Activated CD4-positive, alpha-beta T cell treated with anti-CD3 and anti-CD28 coated beads for 48 hours (primary cell): Measurements from ENCODE around the gene CNTN5.
"Not testable (repeated sequence)": the region's sequence is repeated elsewhere in the genome, so short reads cannot be mapped to it uniquely, and the experiment has no call there.

Experiments used
- DNase-seq: peaks from one replicate; pipeline ENCODE4 v3.0.0-alpha.2; 2020

CNTN5 gene

DNA sequence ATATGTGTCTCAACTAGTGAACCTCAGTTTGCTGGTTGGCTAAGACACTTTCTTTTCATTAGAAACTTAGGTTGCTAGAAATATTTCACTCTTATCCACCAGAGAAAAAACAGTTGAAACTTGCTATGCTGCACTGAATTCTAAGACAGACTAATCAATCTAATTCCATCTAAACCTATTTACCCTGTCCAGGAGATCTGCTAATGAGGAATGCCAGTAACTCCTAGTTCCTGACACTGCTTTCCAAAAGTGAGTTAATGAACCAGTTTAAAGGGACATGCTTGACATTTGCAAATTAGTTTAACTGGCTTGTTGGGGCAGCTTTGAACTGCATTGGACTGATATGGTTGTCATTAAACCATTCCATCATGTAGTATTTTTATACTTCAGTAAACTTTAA is 258.5 kb downstream of the CNTN5 start:
- DNase-seq = no peak

DNA sequence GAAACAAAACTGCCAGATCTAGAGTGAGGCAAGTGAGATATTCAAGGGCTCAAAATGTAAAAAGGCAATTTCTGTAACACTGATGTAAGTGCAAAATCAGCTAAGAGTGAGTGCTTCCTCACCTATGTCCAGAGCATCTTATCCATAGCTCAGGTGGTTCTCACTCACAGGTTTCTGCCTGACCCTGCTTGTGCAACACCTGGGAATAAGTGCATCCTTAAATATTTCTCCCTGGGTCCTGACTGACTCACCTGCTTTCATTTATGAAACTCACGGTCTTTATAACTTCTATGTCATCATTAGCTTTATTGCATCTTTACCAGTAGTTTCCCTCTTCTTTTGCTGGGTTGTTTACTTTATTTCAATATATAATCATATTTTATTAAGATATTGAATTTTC is 260.6 kb downstream of the CNTN5 start:
- DNase-seq = no peak

DNA sequence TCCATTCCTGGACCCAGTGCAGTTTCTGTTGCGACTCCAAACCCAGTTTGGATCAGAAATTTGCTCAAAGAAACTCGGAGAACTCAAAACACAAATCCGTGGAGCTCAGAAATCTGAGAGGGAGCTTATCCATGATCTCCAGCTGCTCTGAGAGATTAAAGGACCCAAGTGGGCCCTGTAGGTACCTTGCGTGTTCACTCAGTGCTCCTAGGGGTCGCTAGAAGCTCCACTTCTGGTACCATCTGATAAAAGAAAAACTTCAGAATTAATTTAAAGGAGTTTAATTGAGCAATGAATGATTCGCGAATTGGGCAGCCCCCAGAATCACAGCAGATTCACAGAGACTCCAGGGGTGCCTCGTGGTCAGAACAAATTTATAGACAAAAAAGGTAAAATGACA is 277.2 kb downstream of the CNTN5 start:
- not testable (repeated sequence) for DNase-seq

DNA sequence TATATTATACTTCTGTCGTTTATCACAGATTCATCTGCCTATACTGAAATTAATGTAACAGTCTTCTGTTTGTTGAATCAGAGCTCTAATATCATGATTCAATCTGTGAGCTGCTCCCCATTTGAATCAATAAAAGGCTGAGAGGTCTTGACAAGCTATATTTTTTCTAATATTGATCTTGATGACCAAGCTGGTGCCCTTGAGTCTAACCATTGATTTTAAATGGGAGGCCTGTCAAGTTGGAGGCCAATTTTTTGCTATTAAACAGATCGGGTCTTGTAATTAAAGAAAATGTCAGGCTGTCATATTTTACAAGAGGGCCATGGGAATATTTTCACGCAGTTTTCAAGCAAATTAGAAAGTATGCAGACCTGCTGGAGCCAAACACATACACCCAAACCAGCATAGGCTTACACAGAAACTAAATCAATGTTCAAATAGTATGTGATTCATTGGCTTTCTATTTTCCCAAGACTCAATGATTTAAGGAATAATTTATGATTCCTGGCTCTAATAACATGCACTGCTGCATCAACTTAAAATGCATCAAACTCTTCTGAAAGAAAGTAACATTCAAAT is 286.9 kb downstream of the CNTN5 start:
- DNase-seq = no peak

DNA sequence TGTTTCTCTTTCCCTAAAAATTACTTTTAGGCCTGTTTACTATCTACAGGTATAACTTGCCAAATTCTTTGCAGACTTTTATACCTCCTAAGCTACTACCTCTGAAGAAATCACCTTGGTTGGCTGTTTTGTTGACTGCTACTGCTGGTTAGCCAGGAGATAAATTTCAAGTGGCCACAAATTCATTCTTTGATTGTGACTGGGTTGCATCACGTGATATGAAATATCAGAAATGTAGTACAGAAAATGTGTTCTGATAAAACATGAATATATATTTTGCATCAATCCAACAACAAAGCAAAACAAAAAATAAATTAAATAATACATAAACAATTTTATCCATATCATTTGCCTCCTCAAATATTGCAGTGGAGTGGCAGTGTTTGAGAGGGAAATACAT is 291.1 kb downstream of the CNTN5 start:
- no peak for DNase-seq

DNA sequence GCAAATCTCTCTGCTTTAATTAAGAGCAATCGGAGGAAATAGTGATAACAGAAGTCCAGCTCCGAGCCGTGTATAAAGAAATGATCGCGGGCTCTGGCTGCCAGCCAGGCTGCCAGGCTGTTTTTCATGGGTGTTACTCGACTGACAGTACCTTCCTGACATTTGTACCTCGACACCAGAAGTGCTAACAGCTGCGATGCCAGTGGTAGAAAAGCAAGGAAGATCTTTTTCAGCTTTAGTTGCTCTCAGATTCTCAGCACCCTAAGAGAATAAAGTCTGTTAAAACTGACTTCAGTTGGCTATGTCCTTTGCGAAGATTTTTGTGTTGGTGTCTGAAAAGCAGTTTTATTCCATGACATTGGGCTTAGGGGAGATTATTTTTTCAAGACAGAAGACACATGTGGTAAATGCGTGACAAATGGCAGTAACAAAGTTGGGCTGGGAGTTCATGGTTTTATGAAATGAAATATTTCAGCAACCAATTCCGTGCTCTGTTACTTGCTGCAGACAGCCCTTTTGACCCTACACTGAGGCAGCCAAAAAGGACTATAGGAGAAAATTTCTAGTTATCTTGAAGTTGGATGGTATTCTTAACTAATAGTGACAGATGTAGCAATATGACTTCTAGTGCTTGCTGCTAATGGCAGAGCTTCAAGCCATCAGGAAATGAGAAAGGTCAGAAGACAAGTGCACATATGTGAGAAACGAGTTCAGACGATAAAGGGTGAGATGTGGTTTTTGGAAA is 296.2 kb downstream of the CNTN5 start:
- no peak for DNase-seq

DNA sequence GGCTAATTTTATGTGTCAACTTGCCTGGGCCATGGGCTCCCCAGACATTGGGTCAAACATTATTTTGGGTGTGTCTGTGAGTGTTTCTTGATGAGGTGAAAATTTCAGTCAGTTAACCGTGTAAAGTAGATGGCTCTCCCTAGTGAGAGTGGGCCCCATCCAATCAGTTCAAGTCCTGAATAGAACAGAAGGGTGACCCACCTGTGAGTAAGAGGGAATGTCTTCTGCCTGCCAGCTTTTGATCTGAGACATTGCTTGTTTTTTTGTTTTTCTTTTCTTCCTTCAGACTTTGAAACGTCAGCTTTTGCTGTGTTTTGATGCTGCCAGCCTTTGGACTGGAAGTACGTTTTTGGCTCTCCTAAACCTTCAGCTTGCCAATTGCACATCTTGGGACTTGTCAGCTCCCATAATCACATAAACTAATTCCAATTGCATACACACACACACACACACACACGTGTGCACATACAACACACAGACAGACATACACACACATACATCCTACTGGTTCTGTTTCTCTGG is 300.1 kb downstream of the CNTN5 start:
- DNase-seq = no peak

DNA sequence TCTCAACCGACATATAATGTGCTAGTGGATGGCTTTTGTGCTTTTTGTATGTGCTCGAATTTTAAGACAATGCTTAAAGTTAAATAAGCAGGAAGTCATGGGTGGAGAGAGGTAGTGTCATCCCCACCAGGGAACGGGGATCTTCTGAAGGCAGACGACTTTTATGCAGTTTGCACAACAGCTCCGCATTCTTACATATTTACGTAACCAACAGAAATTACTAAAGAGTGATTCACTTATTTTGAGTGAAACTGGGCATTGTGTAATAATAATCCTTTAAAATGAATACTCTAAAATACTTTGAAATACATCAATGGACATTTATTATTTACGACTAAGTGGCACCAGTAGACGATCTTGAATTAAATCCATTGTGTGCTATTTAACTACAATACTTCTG is 305.1 kb downstream of the CNTN5 start:
- no peak for DNase-seq

DNA sequence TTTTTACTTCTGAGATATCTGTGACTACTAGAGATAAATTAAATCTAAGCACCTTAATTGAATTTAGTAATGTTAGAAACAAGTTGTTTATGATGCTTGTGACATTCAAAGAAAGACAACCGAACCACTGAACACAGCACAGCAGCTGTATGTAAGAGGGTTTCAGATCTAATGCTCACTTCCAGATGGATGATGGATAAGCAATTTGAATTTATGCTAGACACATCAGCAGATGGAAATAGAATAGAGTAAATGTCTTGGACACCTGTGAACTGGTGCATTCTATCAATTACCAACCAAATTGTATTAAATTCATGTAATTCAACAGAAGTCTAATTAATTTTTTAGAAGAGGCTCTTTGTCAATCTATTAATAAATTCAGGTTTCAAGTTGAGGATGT is 306.3 kb downstream of the CNTN5 start:
- no peak for DNase-seq

DNA sequence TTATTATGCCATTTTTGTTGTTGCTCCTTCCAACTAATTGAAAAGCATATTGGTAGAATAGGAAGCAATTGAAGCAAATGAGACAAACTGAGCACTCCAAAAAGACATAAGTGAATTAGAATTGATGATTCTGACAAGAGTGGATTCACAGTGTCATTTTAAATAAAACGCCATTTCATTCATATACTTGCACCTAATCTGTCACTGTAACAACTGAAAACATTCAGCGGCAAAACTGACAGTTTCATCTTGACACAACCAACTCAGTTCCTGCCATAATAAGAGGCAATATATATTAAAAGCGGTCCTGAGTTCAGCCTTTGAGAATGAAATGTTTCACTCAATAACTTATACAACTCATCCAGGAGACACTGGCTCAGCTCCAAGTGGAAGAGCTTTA is 306.8 kb downstream of the CNTN5 start:
- no peak for DNase-seq

DNA sequence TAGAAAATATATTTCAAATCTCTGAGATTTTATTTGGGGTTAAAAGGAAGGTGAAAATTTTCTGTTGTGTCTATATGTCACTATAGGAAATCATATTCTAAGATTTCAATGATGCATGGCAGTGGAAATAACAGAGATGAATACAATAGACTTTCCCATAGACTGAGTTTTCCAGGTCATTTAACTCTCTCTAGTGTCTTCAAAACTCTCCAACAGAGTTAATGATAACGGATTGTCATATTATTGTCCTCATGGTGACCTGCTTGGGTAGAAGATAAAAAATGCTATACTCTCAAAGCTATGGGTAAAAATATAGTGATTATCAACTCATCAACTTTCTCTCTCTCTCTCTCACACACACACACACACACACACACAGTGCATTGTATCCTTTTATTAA is 312.9 kb downstream of the CNTN5 start:
- DNase-seq = no peak

DNA sequence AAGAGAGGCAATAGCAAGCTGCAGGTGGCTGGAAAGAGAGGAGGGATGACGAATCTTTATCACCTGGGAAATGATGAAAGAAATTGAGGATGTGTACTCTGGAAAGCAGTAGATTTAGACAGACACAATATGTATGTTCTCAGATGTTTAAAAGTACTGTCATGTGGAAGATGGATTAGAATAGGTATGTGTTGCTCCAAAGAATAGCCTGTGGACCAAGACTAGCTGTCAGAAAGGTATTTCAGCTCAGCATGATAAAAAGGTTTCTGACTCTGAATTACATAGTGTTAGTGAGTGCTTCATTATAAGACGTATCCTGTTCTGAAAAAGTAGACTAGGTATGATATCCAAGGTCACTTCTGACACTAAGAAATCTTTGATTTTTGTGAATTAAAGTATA is 322.4 kb downstream of the CNTN5 start:
- no peak for DNase-seq

DNA sequence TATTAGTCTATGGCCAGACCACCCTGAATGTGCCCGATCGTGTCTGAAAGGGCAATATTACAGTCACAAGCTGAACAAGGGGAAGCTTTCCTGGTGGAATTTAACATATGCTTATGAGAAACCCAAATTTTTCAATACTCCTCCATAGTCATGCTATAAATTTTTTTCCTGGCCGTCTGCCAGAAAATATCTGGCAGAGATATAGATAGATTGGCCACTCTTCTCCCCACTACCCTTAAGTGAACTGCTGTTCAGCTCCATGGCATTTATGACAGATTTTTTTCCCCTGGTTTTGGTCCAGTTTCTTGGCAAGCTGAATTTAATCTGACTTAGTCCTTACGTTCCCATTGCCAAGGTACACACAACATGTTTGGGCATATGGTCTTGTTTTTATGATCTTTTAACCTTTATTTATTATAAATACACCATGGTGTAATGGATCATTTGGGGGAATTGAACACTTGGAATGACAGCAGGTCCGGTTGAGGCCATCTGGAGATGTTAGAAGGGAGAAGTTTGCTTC is 328.5 kb downstream of the CNTN5 start:
- DNase-seq = no peak

DNA sequence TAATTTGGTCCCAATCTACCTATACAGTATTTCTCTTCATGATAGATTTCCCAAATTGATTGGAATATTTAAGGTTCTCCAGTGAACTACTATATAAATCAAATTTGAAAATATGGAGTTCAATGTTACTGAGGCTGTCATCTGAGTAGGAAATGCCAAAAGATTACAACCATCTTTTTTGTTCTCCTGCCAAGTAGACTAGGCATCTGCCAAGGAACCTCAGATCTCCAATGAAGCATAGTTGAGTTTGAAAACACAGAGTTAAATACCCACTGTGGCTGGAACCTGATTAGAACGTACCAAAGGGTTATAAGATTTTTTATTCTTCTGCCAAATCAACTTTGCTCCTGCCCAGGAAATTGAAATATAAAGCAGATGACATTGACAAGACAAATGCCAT is 330.9 kb downstream of the CNTN5 start:
- DNase-seq = no peak

DNA sequence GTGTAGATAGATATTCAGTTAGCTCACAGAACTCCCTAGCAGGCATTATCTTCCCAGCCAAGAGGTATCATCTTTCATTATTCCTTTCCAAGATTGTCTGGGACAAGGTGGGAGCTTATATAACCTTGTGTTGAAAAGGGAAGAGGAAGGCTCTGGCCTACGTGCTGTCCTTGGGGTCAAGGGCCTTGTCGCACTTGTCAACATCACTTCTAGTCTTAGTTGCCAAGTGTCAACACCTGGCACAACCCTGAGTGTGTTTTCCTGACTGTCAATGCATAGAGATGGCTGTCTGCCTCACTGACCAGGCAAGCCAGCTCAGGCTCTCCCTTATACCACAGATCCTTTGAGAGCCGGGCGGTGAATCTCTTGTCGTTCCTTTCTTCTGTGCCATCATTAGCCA is 331.9 kb downstream of the CNTN5 start:
- no peak for DNase-seq

DNA sequence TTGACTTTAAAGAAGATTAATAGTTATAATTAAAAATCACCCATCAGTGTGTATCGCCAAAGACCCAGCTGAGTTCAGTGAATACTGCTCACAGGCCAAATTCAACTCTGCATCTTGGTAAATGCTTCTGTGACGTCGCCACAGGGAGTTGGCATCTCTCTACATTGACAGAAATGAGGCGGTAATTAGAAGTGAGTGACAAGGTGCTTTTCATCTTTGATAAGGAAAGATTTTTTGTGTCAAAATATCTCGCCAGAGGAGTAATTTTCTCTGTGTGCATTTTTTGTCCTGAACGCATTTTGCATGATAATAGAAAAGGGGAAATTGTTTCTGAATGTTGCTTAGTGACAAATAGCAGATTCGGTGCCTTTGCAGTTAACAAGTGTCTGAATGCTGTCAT is 345.8 kb downstream of the CNTN5 start:
- DNase-seq = no peak

DNA sequence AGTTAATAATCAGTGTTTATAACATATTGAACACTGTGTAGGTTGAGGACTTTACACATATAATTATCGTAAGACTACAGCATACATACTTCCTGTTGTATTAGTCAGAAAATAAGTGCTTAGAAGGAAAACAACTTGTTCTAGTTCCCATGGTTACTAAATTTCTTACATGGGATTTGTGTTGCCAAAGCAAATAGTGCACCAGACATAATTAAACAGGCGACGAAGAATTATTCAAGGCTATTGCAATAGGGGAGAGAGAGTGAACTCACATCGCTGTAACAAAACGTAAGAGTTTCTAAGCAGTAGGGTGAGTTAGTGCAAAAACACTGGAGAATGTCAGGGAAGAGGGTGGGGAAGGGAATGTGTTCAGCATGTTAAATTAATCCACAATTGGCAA is 347.8 kb downstream of the CNTN5 start:
- DNase-seq = no peak

DNA sequence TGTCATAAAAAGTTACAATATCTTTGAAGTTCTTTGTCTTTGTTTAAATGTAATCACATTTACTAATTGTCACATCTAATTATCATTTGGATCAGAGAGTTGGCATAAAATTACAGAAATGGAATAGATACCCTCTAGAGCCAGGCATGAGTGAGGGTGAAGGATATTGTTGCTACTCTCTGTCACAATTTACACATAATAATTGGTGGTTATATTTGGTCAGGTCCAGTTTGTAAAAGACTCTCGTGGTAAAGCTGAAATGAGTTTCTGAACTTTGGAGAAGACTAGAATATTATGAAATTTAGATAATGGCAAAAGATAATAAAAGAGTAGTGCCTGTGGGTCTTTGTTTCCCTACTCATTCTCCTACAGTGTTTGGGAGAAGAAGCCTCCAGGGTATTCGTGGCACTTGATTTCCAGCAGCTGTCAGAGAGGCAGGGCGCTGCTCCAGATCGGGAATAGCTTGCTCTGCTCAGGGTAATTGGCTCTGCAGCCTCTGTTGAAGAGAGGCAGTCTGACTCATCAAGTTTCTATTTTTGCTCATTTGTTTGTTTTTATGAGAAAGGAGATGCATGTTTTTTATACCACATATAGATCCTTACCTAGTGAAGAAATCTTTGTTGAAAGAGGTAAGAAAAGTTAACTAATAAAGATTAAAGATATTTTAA is 349.9 kb downstream of the CNTN5 start:
- no peak for DNase-seq

DNA sequence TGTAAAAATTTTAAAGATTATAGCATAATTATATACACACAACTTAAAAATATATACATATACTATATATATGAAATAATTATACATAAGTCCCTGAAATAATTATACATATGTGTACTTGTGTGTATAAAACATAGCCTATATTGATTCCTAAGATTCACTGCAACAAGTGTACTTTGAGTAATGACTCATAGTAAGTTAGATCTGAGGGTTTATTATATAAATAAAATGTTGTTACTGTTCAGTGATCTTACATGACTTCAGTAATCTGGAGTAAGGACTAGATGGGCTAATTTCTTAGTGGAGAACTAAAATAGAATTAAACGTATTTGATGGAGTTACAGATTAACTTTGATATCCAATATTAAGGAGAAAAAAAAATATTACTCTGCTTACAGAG is 350.5 kb downstream of the CNTN5 start:
- no peak for DNase-seq

DNA sequence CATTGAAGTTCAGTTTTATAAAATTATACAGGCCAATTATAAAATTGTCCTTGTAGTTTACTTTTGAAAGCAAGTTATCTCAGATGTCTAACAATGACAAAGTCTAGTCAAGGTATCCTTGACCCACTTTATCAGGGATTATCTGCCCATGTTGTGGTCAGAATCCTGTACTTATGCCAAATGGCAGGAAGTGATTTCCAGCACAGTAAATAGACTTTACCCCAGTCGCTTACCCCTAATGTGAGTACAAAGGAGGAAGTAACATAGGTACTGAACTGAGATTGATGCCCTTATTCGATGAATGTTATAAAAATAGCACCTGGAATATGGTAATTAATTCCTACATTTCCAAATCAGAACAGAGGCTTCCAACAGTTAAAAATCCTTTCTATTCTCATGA is 355.7 kb downstream of the CNTN5 start:
- DNase-seq = no peak

DNA sequence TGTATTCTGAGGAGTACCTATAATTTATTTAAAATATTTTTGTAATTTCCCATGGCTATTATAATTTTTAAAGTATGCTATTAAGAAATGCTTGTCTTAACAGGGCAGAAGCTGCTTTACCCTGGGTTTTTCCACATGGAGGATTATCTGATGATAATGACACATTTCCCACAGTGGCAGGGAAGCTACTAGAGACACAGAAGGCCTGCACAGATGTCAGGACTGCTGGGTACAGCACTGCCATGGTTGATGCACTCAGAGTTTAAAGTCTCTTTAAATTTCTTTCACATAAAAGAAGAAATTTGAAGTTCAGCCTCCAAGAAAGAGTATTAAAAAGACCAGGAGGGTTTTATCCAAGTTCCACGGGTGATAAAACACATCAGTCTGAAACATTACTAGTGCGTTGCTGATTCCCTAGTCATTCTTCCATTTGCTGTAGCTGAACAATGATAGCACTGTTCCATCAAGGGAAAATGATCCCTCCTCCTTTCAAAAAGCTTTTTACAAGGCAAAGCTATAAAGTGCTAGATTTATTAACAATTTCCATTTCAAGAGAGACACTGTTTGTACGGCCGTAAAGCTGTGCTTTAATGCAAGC is 363.0 kb downstream of the CNTN5 start:
- DNase-seq = no peak

DNA sequence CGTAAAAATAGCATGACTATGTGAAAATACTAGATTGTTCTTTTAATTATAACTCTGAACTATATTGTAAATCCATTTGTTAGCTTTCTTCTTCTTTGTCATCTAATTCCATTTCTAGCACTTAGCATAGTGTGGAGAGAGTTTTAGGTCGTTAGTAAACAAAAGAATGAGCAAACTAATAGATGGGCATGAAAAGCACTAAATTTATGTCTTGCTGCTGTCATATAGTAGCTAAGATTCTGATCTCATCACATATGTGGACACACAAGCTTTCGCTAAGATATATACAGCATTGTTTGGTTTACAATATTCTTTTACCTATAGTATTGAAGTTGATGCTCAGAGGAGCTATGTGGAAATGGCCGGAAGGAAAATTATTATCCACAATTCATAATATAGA is 370.5 kb downstream of the CNTN5 start:
- no peak for DNase-seq

DNA sequence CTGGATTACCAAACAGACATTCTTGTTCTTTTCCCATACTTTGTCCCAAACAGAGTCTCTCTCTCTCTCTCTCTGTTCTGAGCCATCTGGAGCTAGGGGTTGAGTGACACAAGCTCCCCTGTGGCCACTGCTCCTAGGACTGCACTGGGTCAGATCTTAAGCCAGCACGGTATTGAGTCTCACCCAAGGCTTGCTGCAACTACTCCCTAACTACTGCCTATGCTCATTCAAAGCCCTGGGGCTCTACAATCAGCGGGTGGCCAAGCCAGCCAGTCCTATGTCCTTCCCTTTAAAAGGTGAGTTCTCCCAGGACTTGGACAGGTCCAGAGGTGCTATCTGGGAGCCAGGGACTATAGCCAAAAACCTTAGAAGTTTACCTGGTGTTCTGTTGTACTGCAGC is 385.6 kb downstream of the CNTN5 start:
- no peak for DNase-seq

DNA sequence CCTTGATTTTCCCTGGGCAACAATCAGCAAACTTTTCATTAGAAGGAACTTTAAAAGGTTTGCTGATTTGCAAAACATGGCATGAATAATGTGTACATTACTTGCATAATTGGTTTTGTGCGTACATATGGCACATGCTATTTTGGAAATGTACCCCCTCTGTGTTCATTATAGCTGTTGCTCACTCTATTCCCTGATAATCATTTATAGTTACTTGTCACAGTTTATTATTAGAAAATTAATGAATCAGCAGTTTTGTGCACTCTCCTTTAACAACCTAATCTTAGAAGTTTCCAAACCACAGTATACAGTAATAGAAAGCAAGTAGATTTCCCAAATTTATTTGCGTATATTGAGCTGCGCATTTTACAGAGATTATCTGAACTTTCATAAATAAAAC is 389.9 kb downstream of the CNTN5 start:
- no peak for DNase-seq
